GM19035 (cell line): ENCODE measurements around the gene CBR4.
"Not testable (repeated sequence)": the region's sequence is repeated elsewhere in the genome, so short reads cannot be mapped to it uniquely, and the experiment has no call there.

Source experiments
- ATAC-seq: cut with Tn5 transposase; IDR thresholded peaks from one replicate; pipeline ENCODE4 v1.9.1; 2021; ENCODE audit not compliant: unreplicated experiment

The CBR4 gene

GRCh38 chr4:168995537-168996295 lies 14.3 kb downstream of the CBR4 start:
- ATAC-seq: no peak

DNA sequence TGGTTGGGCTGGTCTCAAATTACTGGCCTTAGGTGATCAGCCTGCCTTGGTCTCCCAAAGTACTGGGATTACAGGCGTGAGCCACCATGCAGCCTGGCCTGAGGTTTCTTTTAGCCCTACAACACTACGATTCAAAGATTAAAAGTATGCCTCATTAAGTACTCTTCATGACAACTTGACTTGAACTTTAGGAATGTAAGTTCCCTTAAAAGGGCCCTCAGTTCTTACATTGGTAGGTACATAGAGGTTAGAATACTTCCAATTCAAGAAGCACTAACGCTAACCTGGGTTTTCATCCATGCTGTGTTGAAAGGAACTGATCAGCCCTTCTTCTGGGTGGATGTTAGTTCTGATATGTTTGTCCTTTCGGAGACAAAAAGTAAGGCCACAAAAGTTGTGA lies 15.1 kb downstream of the CBR4 start:
- ATAC-seq: no peak

GRCh38 chr4:168993714-168994510 lies 16.1 kb downstream of the CBR4 start:
- no peak for ATAC-seq

DNA sequence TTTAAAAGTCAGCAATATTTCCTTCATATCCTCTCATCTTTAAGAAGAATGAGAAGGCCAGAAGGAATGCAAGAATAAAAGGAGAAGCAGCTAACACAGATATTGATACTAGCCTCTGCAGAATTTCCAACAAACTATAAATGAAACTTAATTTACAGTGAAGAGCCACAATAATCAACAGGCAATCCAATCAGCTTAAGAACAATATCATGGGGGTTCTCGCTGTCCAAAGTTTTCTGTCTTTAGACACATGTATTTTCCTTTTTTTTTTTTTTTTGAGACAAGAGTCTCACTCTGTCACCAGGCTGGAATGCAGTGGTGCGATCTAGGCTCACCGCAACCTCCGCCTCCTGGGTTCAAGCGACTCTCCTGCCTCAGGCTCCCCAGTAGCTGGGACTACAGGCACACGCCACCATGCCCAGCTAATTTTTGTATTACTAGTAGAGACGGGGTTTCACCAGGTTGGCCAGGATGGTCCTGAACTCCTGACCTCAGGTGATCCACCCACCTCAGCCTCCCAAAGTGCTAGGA lies 17.0 kb downstream of the CBR4 start:
- ATAC-seq: not testable (repeated sequence)

- no peak for ATAC-seq
Observed at GRCh38 chr4:168981942-168982341, 28.1 kb downstream of the CBR4 start.

GRCh38 chr4:168981460-168981859 lies 28.6 kb downstream of the CBR4 start:
- no peak for ATAC-seq

DNA sequence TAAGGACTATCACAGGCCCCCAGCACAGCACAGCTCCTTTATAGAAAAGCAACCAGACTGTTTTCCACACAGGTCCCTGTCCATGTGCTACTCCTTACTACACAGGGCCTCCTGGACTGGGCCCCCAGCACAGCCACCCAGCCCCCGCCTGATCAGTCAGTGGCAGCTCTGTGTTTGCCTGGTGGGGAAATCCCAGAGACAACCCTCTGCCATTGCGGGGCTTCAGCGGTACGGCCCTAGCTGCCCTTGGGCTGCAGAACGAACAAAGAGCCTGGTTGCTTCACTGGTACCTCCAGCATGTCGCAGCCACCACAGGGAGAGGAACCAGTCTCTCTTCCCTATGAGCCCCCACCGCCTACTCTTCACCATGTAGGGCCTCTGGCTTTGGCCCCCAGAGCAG lies 30.7 kb downstream of the CBR4 start:
- no peak for ATAC-seq

GRCh38 chr4:168978001-168978700 lies 31.9 kb downstream of the CBR4 start:
- no peak for ATAC-seq

DNA sequence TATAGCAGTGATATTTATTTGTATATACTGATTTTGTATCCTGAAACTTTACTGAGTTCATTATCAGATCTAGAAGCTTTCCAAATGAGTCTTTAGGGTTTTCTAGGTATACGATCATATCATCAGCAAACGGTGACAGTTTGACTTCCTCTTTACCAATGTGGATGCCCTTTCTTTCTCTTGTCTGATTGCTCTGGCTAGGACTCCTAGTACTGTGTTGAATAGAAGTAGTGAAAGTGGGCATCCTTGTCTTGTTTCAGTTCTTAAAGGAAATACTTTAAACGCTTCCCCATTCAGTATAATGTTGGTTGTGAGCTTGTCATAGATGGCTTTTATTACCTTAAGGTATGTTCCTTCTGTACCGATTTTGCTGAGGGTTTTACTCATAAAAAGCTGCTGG lies 37.5 kb downstream of the CBR4 start:
- no peak for ATAC-seq

DNA sequence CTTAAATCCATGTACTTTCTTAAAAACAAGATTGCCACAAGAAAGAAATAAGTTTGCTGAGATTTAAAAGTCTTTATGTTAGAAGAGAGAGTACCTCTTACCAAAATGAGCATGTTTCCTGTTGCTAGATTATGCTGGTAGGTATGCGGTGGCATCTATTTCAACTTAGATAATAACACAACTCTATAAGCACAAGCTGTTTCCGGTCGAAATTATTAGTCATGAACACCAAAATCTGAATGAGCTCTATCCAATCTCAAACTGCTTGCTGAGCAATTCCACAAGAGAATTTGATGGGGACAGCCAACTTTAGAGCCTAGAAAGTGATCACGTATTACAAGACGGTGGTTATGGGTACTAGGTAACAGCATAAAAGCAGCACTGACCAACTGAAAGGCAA lies 49.3 kb downstream of the CBR4 start:
- ATAC-seq: no peak

GRCh38 chr4:168955674-168956073 lies 54.4 kb downstream of the CBR4 start:
- no peak for ATAC-seq

DNA sequence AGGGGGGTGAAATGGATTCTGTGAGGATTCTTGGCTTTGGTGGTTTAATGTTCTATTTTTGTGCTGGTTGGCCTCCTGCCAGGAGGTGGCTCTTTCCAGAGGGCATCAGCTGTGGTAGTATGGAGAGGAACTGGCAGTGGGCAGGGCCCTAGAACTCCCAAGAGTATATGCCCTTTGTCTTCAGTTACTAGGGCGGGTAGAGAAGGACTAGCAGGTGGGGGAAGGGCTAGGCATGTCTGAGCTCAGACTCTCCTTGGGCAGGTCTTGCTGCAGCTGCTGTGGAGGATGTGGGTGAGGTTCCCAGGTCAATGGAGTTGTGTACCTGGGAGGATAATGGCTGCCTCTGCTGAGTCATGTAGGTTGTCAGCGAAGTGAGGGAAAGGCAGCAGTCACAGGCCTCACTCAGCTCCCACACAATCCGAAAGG lies 57.2 kb downstream of the CBR4 start:
- ATAC-seq: not testable (repeated sequence)

DNA sequence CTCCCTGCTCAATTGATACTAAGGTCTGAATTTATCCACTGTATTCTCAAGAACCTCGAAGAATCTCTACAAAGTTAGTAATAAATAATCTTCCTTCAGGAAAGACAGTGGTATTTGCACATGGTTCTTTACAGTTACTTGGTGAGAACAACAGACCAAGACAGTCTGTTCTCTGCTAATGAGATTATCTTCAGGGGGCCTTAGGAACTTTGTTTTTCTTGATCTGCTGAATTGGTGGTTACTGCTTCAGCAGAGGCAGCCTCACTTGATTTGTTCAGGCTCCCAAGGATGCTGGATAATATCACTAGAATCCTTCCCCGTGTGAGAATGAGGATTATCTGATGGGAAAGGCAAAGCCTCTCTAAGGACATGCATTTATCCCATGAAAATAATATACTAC lies 64.8 kb downstream of the CBR4 start:
- no peak for ATAC-seq

DNA sequence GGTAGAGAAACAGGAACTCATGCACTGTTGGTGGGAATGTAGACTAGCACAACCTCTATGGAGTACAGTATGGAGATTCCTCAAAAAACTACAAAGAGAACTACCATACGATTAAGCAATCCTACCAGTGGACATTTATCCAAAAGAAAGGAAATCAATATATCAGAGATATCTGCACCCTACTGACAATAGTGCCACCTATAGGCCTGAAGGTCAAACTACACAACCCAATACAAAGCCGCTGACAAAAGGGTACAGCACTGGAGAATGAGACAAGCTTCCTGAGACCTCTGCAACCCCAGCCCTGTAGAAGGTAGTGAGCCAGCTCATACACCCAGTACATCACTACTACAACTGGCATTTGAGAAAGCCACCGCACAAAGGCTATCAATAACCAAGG lies 67.1 kb downstream of the CBR4 start:
- ATAC-seq: no peak
